Stimulated activated CD8-positive, alpha-beta memory T cell treated with anti-CD3 and anti-CD28 coated beads, Interleukin-2, amount 100 ng/mL, for 1 hour (primary cell): ENCODE data around the gene NOP58.
"Not testable (repeated sequence)": the region's sequence is repeated elsewhere in the genome, so short reads cannot be mapped to it uniquely, and the experiment has no call there.

Source experiments
- DNase-seq, 2 donors: peaks; one replicate each; pipeline ENCODE4 v3.0.0-alpha.2; 2020; ENCODE audit warnings: low read depth in 2 of 2

Gene NOP58

DNA sequence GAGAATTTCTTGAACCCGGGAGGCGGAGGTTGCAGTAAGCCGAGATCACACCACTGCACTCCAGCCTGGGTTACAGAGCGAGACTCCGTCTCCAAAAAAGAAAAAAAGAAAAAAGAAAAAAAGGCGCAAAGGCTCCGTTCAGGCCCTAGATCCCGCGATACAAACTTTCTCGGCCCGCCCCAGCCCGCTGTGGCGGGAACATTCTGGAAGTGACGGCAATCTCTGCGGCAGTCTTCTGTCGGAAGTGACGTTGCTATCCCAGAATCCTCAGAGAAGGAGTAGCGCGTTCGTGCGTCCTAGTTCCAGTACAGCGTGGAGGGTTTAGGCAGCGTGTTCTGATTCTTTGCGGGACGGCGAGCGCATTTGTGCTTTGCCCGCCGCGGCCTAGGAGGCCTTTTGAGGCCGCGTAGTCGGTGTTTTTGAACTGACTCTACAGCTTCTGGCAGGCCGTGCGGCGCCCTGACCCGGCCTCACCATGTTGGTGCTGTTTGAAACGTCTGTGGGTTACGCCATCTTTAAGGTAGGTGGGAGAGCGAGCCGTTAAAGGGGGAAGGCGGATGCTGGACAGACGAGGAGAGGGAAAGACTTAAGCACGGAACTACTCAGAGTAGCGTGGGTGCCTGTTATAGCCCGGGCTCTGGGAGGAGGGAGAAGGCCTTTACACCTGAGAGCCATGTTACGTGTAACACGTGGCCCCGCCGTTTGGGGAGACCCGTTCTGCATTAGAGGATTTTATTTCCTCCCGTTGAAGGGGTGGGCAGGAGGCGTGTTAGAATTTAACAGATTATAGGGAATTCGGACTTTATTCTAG lies at the start of gene NOP58:
TSS of gene NOP58 (plus strand) at position 297 of the 811 bp plus-strand sequence. CDS start at position 476, 179 bp downstream.
- DNase-seq: peak; percentile 75 to 77

DNA sequence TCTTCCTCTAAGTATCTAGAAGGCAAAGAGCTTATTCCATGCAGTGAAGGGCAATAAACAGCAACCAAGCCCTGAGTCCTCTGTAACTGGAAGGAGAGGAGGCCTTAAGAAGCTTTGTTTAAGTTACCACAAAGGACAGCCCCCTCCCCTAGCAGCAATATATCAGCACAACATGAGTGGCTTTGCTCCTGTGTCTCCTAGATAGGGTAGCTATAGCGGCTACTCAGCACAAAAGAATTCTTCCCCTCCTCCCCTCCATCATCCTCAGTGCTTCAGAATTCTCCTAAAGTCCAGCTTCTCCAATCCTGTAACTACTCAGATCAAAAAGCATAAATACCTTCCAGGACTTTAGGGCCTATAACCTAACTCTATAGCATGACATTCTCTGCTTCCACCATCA lies 43.7 kb upstream of the NOP58 start:
- DNase-seq: no peak

DNA sequence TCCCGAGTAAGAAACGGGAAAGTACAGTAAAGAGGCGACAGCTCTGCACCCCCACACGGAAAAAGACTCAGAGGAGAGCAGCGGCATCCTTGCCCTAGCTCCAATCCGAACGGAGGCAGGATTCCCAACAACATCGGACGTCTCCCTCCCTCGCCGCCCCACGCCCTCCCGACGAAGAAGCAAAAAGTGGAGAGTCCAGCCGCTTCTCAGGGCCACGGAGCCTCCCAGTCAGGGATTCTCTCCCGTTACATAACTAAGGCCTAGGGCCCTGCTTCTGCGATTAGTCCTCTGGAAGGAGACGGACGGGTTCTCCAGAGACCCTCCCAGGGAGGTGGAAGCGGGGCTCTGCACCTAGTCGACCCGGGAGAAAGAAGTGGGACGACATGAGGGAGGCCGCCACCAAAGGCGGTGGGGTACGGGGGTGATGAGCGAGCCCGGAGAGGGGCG lies 27.8 kb upstream of the NOP58 start:
- no peak for DNase-seq

DNA sequence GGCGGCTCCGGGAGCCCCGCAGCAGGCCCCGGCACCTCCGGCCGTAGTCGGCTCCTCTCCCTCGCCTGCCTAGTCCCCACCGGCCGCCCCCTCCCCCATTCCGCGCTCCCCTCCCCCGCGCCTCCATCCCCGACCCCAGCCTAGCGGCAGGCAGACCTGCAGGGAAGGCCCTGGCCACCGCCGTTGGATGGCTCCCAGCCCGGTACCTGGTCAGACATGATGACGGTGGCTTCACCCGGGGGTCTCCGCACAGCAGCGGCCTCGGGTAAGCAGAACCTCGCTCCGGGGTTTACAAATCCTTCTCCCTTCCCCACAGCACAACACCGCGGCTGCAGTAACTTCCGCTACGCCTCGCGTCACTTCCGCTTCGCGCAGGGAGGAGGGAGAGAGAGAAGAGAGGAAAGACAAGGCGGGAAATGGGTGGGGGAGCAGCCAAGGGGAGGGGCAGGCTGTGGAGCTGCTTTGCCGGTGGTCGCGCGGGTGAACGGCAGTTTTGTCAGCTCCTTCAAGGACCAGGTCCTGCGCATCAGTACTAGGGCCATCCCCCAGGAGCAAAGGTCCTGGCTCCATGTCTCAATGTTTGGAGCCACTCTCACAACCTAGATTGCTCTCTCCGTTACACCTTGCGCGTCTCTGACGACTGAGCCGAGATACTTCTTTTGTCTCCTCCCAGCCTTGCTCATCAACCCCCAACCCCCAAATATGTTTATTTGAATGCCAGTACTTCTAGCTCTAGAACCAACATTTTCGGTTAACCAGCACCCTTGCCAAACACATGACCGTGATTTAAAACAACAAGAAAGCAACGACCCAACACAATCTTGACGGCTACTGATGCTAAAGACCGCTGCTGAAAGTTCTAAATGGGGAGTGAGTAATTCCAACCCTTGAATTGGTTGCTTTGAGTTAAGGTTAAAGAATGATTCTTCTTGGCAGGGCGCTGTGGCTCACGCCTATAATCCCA lies 27.0 kb upstream of the NOP58 start, which contains the start of gene SUMO1:
TSS of gene SUMO1 (minus strand) at position 364 of the 964 bp plus-strand sequence. CDS start at position 218, 146 bp downstream.
- DNase-seq: peak; percentile 74 to 82

DNA sequence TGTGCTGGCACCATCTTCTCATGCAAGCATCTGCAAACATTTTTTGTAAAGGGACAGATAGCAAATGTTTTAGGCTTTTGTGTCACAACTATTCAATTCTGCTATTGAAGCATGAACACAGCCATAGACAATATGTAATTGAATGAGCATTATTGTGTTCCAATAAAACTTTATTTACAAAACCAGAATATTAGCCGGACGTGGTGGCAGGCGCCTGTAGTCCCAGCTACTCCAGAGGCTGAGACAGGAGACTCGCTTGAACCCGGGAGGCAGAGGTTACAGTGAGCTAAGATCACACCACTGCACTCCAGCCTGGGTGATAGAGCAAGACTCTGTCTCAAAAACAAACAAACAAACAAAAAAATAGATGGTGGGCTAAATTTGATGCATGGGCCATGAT lies 17.9 kb upstream of the NOP58 start:
- not testable (repeated sequence) for DNase-seq

- DNase-seq: no peak
Measured at GRCh38 chr2:202249521-202250253, 15.9 kb upstream of the NOP58 start.

DNA sequence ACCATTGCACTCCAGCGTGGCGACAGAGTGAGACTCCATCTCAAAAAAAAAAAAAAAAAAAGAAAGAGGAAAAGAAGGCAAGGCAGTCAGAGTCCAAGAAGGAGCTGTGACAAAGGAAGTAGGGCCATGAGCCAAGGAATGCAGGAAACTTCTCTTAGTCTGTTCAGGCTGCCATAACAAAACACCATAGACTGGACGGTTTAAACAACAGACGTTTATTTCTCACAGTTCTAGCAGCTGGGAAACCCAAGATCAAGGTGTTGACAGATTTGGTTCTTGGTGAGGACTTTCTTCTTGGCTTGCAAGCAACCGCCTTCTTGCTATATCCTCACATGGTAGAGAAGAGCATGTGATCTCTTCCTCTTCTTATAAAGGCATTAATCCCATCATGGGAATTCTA lies 14.1 kb upstream of the NOP58 start:
- DNase-seq: no peak

- DNase-seq: no peak
Measured at GRCh38 chr2:202261531-202261930, 4.0 kb upstream of the NOP58 start.

DNA sequence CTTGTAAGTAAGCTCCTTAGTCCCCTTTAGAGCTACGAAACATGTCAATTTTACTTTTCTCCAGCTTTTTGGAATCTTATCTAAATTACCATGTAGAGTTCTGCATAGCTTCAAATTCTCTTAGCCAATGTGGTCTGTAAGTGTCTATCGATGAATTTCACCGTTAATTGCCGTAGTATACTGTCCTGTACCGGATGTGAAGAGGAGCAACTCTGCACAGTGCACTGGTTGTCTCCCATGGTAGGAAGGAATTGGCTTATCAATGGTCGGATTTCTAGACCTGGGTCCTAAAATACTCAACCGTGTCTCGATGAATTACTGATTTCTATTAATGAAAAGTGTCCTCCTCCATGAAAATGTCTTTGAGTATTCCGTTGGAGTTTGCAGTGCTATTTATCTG lies 1.9 kb downstream of the NOP58 start:
- no peak for DNase-seq

DNA sequence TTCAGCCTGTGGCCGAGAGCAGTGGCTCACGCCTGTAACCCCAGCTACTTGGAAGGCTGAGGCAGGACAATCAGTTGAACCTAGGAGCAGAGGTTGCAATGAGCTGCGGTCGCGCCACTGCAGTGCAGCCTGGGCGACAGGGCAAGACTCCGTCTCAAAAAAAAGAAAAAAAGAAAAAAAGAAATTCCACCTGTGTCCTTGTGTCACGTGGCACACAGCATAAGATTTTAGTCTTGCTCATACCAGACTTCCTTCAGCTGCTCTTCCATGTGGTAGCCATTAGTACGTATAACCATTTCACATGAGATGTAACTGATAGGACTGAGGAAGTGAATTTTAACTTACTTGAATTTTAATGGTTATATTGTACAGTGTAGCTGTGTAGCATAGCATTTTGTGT lies 4.0 kb downstream of the NOP58 start:
- DNase-seq: no peak

DNA sequence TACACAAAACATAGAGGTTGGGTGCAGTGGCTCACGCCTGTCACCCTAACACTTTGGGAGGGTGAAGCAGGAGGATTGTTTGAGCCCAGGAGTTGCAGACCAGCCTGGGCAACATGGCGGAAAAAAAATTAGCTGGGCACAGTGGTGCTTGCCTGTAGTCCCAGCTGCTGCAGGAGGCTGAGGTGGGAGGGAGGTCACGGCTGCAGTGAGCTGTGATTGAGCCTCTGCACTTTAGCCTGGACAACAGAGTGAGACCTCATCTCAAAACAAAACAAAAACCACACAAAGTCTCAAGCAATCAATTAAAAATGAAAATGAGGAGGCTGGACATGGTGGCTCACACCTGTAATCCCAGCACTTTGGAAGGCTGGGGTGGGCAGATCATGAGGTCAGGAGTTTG lies 4.9 kb downstream of the NOP58 start:
- DNase-seq: no peak

DNA sequence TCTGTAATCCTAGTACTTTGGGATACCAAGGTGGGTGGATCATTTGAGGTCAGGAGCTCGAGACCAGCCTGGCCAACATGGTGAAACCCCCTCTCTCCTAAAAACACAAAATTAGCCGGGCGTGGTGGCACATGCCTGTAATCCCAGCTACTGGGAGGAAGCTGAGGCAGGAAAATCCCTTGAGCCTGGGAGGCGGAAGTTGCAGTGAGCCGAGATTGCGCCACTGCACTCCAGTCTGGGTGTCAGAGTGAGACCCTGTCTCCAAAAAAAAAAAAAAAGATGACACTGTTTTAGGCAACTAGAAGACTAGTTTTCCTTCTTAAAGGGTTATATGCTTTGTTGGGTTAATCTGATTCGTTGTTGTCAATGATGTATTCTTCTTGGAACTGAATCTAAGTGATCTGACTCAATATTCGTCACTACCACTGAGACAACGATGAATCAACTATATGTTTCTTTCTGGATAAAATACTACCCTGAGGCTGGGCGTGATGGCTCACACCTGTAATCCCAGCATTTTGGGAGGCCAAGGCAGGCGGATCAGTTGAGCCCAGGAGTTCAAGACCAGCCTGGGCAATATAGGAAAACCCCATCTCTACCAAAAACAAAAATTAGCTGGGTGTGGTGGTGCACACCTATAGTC lies 10.6 kb downstream of the NOP58 start:
- DNase-seq: not testable (repeated sequence)

GRCh38 chr2:202278036-202278760 lies 12.6 kb downstream of the NOP58 start:
- DNase-seq: no peak

DNA sequence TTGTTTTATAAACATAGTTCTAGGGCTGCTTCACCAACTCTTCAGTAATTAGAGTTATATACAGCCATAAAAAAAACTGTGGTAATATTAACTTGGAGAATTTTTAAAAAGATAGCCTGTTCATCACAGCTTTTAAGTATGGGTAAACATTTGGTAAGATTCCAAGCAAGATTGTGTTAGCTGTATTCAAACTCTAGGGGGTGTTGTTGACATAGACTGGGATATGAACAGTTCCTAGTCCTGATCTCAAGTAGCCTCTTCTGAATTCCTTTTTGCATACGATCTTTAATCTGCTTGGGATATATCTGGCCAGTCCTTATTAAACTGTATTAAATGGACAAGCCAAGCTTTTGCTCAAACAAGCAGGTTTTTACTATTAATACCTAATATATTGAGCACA lies 13.4 kb downstream of the NOP58 start:
- DNase-seq: no peak

DNA sequence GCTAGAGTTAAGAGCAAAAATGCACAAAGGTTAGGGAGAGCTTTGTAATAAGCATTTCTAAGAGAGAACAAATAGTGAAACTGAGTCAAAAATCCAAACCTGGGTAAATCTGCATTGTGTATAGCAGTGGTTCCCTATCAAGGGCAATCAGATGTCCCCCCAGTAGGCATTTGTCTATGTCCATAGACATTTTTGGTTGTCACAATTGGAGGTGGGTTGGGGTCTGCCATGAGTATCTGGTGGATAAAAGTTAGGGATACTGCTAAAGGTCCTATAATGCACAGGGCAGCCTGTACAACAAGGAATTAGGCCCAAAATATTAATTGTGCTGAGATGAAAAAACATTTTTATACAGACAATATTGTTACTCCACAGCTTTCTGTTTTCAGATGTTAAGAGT lies 21.0 kb downstream of the NOP58 start:
- no peak for DNase-seq

- no peak for DNase-seq
Measured at GRCh38 chr2:202289394-202290204, 24.0 kb downstream of the NOP58 start.

DNA sequence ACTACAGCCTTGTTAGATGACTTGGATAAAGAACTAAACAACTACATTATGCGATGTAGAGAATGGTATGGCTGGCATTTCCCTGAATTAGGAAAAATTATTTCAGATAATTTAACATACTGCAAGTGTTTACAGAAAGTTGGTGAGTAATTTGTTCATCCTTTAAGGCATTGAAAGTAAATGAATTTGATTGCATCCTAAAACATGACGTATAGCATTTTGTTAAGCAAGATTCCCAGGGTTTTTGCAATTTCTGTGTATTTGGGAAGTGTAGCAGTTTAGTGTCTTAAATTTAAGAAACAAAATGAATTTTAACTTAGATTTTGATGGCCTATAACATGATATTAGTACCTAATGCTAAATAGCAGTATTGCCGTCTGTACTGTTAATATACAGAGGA lies 24.8 kb downstream of the NOP58 start:
- no peak for DNase-seq

DNA sequence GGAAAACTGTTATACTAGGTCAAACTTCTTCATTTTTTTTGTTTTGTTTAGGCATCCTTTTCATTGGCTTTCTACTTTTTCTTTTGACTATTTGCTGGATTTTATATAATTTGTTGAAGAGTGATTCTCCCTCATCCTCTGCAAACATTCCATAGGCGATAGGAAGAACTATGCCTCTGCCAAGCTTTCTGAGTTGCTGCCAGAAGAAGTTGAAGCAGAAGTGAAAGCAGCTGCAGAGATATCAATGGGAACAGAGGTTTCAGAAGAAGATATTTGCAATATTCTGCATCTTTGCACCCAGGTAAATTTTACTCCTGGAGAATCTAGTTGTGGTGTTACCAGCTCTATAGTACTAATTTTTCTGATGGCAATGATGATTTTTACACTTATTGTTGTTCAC lies 25.4 kb downstream of the NOP58 start:
- DNase-seq: no peak

- no peak for DNase-seq
Measured at GRCh38 chr2:202299712-202300111, 34.1 kb downstream of the NOP58 start.

DNA sequence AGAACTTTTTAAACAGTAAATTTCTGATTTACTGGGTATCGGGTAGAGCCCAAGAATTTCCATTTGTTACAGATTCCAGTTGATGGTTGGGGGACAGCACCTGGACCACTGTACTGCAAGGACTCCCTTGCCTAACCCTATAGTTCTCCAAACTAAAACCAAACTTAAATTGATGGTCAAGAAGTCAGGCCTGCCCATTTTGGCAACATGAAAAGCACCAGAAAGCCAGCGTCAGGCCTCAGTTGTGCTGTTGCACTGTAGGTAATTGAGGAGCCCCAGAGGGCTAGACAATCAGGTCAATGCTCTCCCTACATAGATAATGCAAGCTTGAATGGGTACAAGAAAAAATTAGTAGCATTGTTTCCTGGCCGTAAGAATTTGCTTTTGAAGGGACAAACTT lies 40.5 kb downstream of the NOP58 start:
- no peak for DNase-seq
